WTC11 (cell line): ENCODE results near the gene APCDD1. TPM values are rescaled to one million over a fixed set of nuclear protein-coding genes. Genes with fewer than 3 reads are reported as not detected.

ENCODE experiments used
- ATAC-seq: fragments of 200-7000 bp; cut with Tn5 transposase; 2 replicates; pipeline ENCODE4 v1.10.0; 2021; ENCODE audit warnings: mild to moderate bottlenecking, moderate library complexity
- CTCF ChIA-PET: fragments of 300-600 bp; sonication (Branson Sonifier 250); formaldehyde crosslinking; loops from one replicate; lab custom pipeline; 2021; ENCODE audit warnings: antibody characterized with exemption; lab: Charles Lee
- POLR2A ChIA-PET: fragments of 350-600 bp; sonication (Branson Sonifier 250); formaldehyde crosslinking; loops from one replicate; lab custom pipeline; 2021; ENCODE audit warnings: antibody characterized with exemption; lab: Charles Lee
- DNase-seq: peaks from one replicate; pipeline ENCODE4 v3.0.0; 2021; ENCODE audit warnings: low spot score
- H3K27ac Mint-ChIP-seq: 2 replicates; pipeline ENCODE4 v1.8.0; 2021; ENCODE audit warnings: mixed read lengths
- H3K27me3 Mint-ChIP-seq: 2 replicates; pipeline ENCODE4 v1.8.0; 2021; ENCODE audit warnings: low read depth, mild to moderate bottlenecking, moderate library complexity, mixed read lengths
- H3K36me3 Mint-ChIP-seq: 2 replicates; pipeline ENCODE4 v1.8.0; 2021; ENCODE audit warnings: mixed read lengths
- H3K4me1 Mint-ChIP-seq: 2 replicates; pipeline ENCODE4 v1.8.0; 2022; ENCODE audit warnings: mixed read lengths
- H3K4me3 Mint-ChIP-seq: 2 replicates; pipeline ENCODE4 v1.8.0; 2021; ENCODE audit warnings: mild to moderate bottlenecking, moderate library complexity, mixed read lengths
- H3K9me3 Mint-ChIP-seq: 2 replicates; pipeline ENCODE4 v1.8.0; 2021; ENCODE audit warnings: mixed read lengths
- AR ChIP-seq: fragments of 250-450 bp; sonication (Bioruptor Pico); IDR thresholded peaks from 2 replicates; pipeline ENCODE4 v1.9.0; 2021; ENCODE audit warnings: mild to moderate bottlenecking
- ATF1 ChIP-seq: sonication (generic); formaldehyde crosslinking; IDR thresholded peaks from 2 replicates; pipeline ENCODE4 v1.8.1; 2023; ENCODE audit warnings: mild to moderate bottlenecking, moderate library complexity, missing genetic modification reagents
- ATF2 ChIP-seq: sonication (generic); formaldehyde crosslinking; IDR thresholded peaks from 2 replicates; pipeline ENCODE4 v1.8.1; 2022; ENCODE audit warnings: low read depth, missing genetic modification reagents, borderline replicate concordance
- ATF3 ChIP-seq: sonication (generic); formaldehyde crosslinking; conservative IDR thresholded peaks from 2 replicates; pipeline ENCODE4 v1.8.1; 2022; ENCODE audit warnings: mild to moderate bottlenecking, missing genetic modification reagents
- EMX1 ChIP-seq: fragments of 250-450 bp; sonication (Bioruptor Pico); IDR thresholded peaks from 2 replicates; pipeline ENCODE4 v1.8.0; 2021; ENCODE audit warnings: mild to moderate bottlenecking
- ETV6 ChIP-seq: sonication (generic); formaldehyde crosslinking; IDR thresholded peaks from 2 replicates; pipeline ENCODE4 v1.8.1; 2022; ENCODE audit warnings: mild to moderate bottlenecking, missing genetic modification reagents
- FOXJ3 ChIP-seq: sonication (generic); formaldehyde crosslinking; IDR thresholded peaks from 2 replicates; pipeline ENCODE4 v1.9.0; 2021; ENCODE audit warnings: missing genetic modification reagents, mild to moderate bottlenecking, borderline replicate concordance
- GRHL2 ChIP-seq: fragments of 250-450 bp; sonication (Bioruptor Pico); IDR thresholded peaks from 2 replicates; pipeline ENCODE4 v1.8.0; 2022; ENCODE audit warnings: mild to moderate bottlenecking, moderate library complexity; ENCODE audit not compliant: insufficient replicate concordance, severe bottlenecking
- GTF2I ChIP-seq: fragments of 250-450 bp; sonication (Bioruptor Pico); conservative IDR thresholded peaks from 2 replicates; pipeline ENCODE4 v1.4.0; 2021; ENCODE audit warnings: mild to moderate bottlenecking
- HMGA2 ChIP-seq: fragments of 250-450 bp; sonication (Bioruptor Pico); IDR thresholded peaks from 2 replicates; pipeline ENCODE4 v1.4.0; 2021; ENCODE audit warnings: mild to moderate bottlenecking, moderate library complexity
- JUN ChIP-seq: sonication (generic); formaldehyde crosslinking; IDR thresholded peaks from 2 replicates; pipeline ENCODE4 v1.8.0; 2023; ENCODE audit warnings: mild to moderate bottlenecking, missing genetic modification reagents
- MAX ChIP-seq: sonication (generic); formaldehyde crosslinking; IDR thresholded peaks from 2 replicates; pipeline ENCODE4 v1.8.0; 2022; ENCODE audit warnings: mild to moderate bottlenecking, missing genetic modification reagents
- NFATC4 ChIP-seq: fragments of 250-450 bp; sonication (Bioruptor Pico); IDR thresholded peaks from 2 replicates; pipeline ENCODE4 v1.9.0; 2021; ENCODE audit warnings: mild to moderate bottlenecking
- PREB ChIP-seq: sonication (generic); formaldehyde crosslinking; IDR thresholded peaks from 2 replicates; pipeline ENCODE4 v1.8.1; 2022; ENCODE audit warnings: mild to moderate bottlenecking, missing genetic modification reagents, moderate library complexity, borderline replicate concordance
- ZNF671 ChIP-seq: fragments of 250-450 bp; sonication (Bioruptor Pico); IDR thresholded peaks from 2 replicates; pipeline ENCODE4 v1.8.0; 2021; ENCODE audit warnings: mild to moderate bottlenecking
- total RNA-seq: library from RNA; stranded (reverse); gene quantifications from 3 replicates; pipeline ENCODE4 v1.2.3, GENCODE V29; 2021
- TF ChIP-seq, protein P1 (sequence below): fragments of 250-450 bp; sonication (Bioruptor Pico); conservative IDR thresholded peaks from 2 replicates; pipeline ENCODE4 v1.9.0; 2021; ENCODE audit warnings: mild to moderate bottlenecking
- TF ChIP-seq, protein P2 (sequence below): sonication (generic); formaldehyde crosslinking; IDR thresholded peaks from 2 replicates; pipeline ENCODE4 v1.8.0; 2023; ENCODE audit warnings: mild to moderate bottlenecking, missing genetic modification reagents

Gene APCDD1
- total RNA-seq, 1 experiment from 2014 or later, result 7.1 TPM

- H3K36me3 Mint-ChIP-seq, result peaks cover 2% of the 10 kb centered on the region; the same call in 1 of the 2 replicates
- no peak for ATAC-seq
- POLR2A ChIA-PET, result no interaction called here
- DNase-seq, result no peak
- no peaks in the 10 kb centered on the region for H3K9me3 Mint-ChIP-seq
- CTCF ChIA-PET, result interaction anchor here (0.7 kb wide), 1 partner anchor 49 kb away, joined by 4 read pairs; no protein-coding TSS in a partner anchor
- peaks cover 24% of the 10 kb centered on the region for H3K4me1 Mint-ChIP-seq
- H3K4me3 Mint-ChIP-seq, result no peak overlapping the region
- peaks cover 19% of the 10 kb centered on the region for H3K27me3 Mint-ChIP-seq
- TF ChIP-seq HMGA2 (CRISPR knock-in tag) (no peak), EMX1 (CRISPR knock-in tag) (no peak), AR (CRISPR knock-in tag) (no peak), ATF2 (CRISPR knock-in tag) (no peak), ATF3 (no peak), JUN (no peak), ATF1 (CRISPR knock-in tag) (no peak), GRHL2 (CRISPR knock-in tag) (no peak), FOXJ3 (CRISPR knock-in tag) (no peak), GTF2I (CRISPR knock-in tag) (no peak), ZNF671 (CRISPR knock-in tag) (no peak), MAX (no peak), NFATC4 (CRISPR knock-in tag) (no peak), ETV6 (CRISPR knock-in tag) (no peak), PREB (CRISPR knock-in tag) (no peak)
- TF ChIP-seq, protein P1, sequence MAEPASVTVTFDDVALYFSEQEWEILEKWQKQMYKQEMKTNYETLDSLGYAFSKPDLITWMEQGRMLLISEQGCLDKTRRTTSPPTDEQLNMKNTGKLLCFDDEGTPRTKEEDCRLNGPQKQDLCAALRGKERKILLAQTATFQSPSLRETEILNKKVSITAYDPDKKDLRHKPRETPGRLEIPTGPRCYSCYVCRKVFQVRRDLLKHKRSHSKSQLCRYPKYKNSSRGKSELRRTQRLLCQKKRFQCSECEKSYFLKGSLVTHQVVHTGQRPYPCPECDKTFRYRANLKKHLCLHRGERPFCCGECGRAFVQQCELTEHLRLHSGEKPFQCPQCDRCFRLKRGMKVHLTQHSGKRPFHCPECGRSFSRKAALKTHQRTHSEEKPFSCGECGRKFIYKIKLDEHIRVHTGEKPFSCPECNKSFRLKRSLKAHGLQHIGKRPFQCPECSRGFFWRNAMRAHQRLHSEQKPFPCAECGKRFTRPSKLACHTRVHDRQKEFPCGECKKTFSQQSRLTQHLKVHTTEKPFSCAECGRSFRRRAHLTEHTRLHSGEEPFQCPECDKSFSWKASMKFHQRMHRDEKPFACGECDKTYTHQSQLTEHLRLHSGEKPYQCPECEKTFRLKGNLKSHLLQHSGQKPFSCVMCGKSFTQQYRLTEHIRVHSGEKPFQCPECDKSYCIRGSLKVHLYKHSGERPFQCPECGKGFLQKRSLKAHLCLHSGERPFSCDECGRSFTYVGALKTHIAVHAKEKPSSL (CRISPR knock-in tag), result no peak
- TF ChIP-seq, protein P2, sequence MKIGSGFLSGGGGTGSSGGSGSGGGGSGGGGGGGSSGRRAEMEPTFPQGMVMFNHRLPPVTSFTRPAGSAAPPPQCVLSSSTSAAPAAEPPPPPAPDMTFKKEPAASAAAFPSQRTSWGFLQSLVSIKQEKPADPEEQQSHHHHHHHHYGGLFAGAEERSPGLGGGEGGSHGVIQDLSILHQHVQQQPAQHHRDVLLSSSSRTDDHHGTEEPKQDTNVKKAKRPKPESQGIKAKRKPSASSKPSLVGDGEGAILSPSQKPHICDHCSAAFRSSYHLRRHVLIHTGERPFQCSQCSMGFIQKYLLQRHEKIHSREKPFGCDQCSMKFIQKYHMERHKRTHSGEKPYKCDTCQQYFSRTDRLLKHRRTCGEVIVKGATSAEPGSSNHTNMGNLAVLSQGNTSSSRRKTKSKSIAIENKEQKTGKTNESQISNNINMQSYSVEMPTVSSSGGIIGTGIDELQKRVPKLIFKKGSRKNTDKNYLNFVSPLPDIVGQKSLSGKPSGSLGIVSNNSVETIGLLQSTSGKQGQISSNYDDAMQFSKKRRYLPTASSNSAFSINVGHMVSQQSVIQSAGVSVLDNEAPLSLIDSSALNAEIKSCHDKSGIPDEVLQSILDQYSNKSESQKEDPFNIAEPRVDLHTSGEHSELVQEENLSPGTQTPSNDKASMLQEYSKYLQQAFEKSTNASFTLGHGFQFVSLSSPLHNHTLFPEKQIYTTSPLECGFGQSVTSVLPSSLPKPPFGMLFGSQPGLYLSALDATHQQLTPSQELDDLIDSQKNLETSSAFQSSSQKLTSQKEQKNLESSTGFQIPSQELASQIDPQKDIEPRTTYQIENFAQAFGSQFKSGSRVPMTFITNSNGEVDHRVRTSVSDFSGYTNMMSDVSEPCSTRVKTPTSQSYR (CRISPR knock-in tag), result no peak
- TF ChIP-seq, all 79 proteins: peak for 0
- H3K27ac Mint-ChIP-seq, result no peak overlapping the region
Measured at GRCh38 chr18:10463096-10463495, 8.7 kb downstream of the APCDD1 start.
